ENCODE results near the gene CCDC78. TPM values are rescaled to one million over a fixed set of nuclear protein-coding genes. Genes with fewer than 3 reads are reported as not detected.

CCDC78 gene
- total and polyA plus RNA-seq, 2 of the 13 experiments (the other 11 are each of a cell fraction or from before 2014, with no cell fraction given): 0.53 to 1.5 TPM

GRCh38 chr16:678209-678857 is 47.9 kb downstream of the CCDC78 start:
- H3K27me3 ChIP-seq (ENCODE audit: control insufficient read depth in 1 of 2, insufficient read depth in 2 of 2, low read length in 2 of 2): no peaks in the 10 kb centered on the region; a peak in 1 of 5 replicates
- 0 out of 2 replicates have a peak, but pooled peaks cover 3% of the 10 kb centered on the region for H4K20me1 ChIP-seq (ENCODE audit: insufficient read depth, low read length)
- WGBS (ENCODE audit: low lambda C conversion rate): 66% methylated on average over 11 of the region's 21 CpGs
- FAIRE-seq: no peak
- H3K9ac ChIP-seq (ENCODE audit: insufficient read depth, low read depth, low read length): peak overlapping the region; percentile 75
- ATAC-seq: peak; percentile 2
- in situ Hi-C loops (cut with HindIII; ENCODE audit: extremely low pct_ligation_motif_present, low pct_unique_long_range_greater_than_20kb) (no loop called here), intact Hi-C loops (cut with micrococcal nuclease; ENCODE audit: unreplicated experiment) (no loop called here)
- H3K4me1 ChIP-seq (ENCODE audit: insufficient read depth, low read length): peaks cover 48% of the 10 kb centered on the region
- POLR2A ChIA-PET: interaction anchor here (0.6 to 4.4 kb wide), 9 partner anchors 11 to 276 kb away, joined by 3 to 34 read pairs (median 7); partner anchors contain the start of genes ANTKMT, METTL26, RHOT2 and WDR24
- no TSS peak for BruUV-seq (replicated peaks)
- CTCF ChIA-PET (ENCODE audit: low intra/inter-chr PET ratio, low total read pairs): no interaction called here
- peak overlapping the region; percentile 80 for H3K27ac ChIP-seq (ENCODE audit: extremely low read length, insufficient read depth, low read length)
- no peaks in the 10 kb centered on the region for H3K9me3 ChIP-seq (ENCODE audit: low read length)
- H3K36me3 ChIP-seq (replicated peaks in 1 of 2; ENCODE audit: control insufficient read depth in 1 of 2, insufficient read depth in 2 of 2, low read length in 2 of 2): peaks cover 12 to 17% of the 10 kb centered on the region in 2 experiments; a peak in 4 of 5 replicates
- peak overlapping the region in 2 of 3 experiments; percentile 61 to 85; a peak in 4 of 6 replicates for H3K4me3 ChIP-seq (replicated peaks in 1 of 3; ENCODE audit: insufficient read depth in 1 of 3, low read depth in 2 of 3, low read length in 3 of 3)
- no peak for DNase-seq (ENCODE audit: low spot score)
- peaks cover 16% of the 10 kb centered on the region for H3K79me2 ChIP-seq (ENCODE audit: insufficient read depth, low read length)
- peak overlapping the region; percentile 99 for H3K4me2 ChIP-seq (ENCODE audit: low read depth, low read length)
- no peak overlapping the region for H2AFZ ChIP-seq (ENCODE audit: low read length)
- TF ChIP-seq NCOA1 (CRISPR knock-in tag; IDR thresholded peaks at IDR 0.05) (0 out of 2 replicates have a peak, but pooled peaks have one; percentile 35), ZNF776 (CRISPR knock-in tag; IDR thresholded peaks at IDR 0.05) (peak; percentile 39; the same call in 1 of the 2 replicates), ZNF687 (CRISPR knock-in tag; IDR thresholded peaks at IDR 0.05) (peak; percentile 3; the same call in 1 of the 2 replicates), ARID4A (CRISPR knock-in tag; IDR thresholded peaks at IDR 0.05; ENCODE audit: borderline replicate concordance) (no peak), ZNF335 (CRISPR knock-in tag; IDR thresholded peaks at IDR 0.05) (no peak), PATZ1 (CRISPR knock-in tag; IDR thresholded peaks at IDR 0.05) (peak; percentile 22; the same call in 1 of the 2 replicates), POGZ (CRISPR knock-in tag; IDR thresholded peaks at IDR 0.05) (0 out of 2 replicates have a peak, but pooled peaks have one; percentile 24), IKZF4 (CRISPR knock-in tag; IDR thresholded peaks at IDR 0.05; ENCODE audit: borderline replicate concordance, low read depth, not compliant biosample characterization) (peak; percentile 19), KDM5B (CRISPR knock-in tag; IDR thresholded peaks at IDR 0.05; ENCODE audit: borderline replicate concordance) (0 out of 2 replicates have a peak, but pooled peaks have one; percentile 10), ZSCAN21 (CRISPR knock-in tag; IDR thresholded peaks at IDR 0.05; ENCODE audit: borderline replicate concordance) (0 out of 2 replicates have a peak, but pooled peaks have one; percentile 6), CREM (IDR thresholded peaks at IDR 0.05) (no peak), CREM (CRISPR knock-in tag; IDR thresholded peaks at IDR 0.05) (no peak)
